Activated CD4-positive, alpha-beta memory T cell treated with anti-CD3 and anti-CD28 coated beads for 36 hours (primary cell): ENCODE data around the gene SEC14L5. TPM values are rescaled to one million over a fixed set of nuclear protein-coding genes. Genes with fewer than 3 reads are reported as not detected.

ENCODE experiments used
- CTCF ChIA-PET: fragments of 350-600 bp; sonication (Branson Sonifier 250); formaldehyde crosslinking; loops from one replicate; lab custom pipeline; 2021; ENCODE audit warnings: antibody characterized with exemption, inconsistent platforms; lab: Charles Lee
- POLR2A ChIA-PET: fragments of 350-600 bp; sonication (Branson Sonifier 250); formaldehyde crosslinking; loops from one replicate; lab custom pipeline; 2021; ENCODE audit warnings: antibody characterized with exemption; lab: Charles Lee
- DNase-seq: peaks from one replicate; pipeline ENCODE4 v3.0.0-alpha.2; 2020
- H3K27ac Mint-ChIP-seq: one replicate; pipeline ENCODE4 v1.8.0; 2021; ENCODE audit warnings: mixed read lengths
- H3K27me3 Mint-ChIP-seq: one replicate; pipeline ENCODE4 v1.8.0; 2021; ENCODE audit warnings: mixed read lengths
- H3K36me3 Mint-ChIP-seq: one replicate; pipeline ENCODE4 v1.8.0; 2021; ENCODE audit warnings: mixed read lengths
- H3K4me1 Mint-ChIP-seq: one replicate; pipeline ENCODE4 v1.8.0; 2021; ENCODE audit warnings: low read depth, mixed read lengths
- H3K4me3 Mint-ChIP-seq: one replicate; pipeline ENCODE4 v1.8.0; 2021; ENCODE audit warnings: mild to moderate bottlenecking, mixed read lengths
- H3K9me3 Mint-ChIP-seq: one replicate; pipeline ENCODE4 v1.8.0; 2021; ENCODE audit warnings: mixed read lengths
- intact Hi-C: fragments of 100-400 bp; cut with micrococcal nuclease; formaldehyde crosslinking; loops from one replicate; pipeline ENCODE4 v1.15.1; 2023
- total RNA-seq, 2 experiments: library from RNA; stranded (reverse); gene quantifications; one replicate each; pipeline ENCODE4 v1.2.3, GENCODE V29; 2021

SEC14L5 gene
- total RNA-seq, 2 experiments from 2014 or later: 0.07 TPM; not detected in 1

- ChIA-PET POLR2A (no interaction called here), CTCF (no interaction called here)
- Mint-ChIP-seq H3K4me3 (no peak overlapping the region), H3K36me3 (no peaks in the 10 kb centered on the region), H3K9me3 (no peaks in the 10 kb centered on the region), H3K27me3 (peaks cover 7% of the 10 kb centered on the region), H3K27ac (no peak overlapping the region), H3K4me1 (no peaks in the 10 kb centered on the region)
- intact Hi-C loops: no loop called here
- no peak for DNase-seq
Measured at GRCh38 chr16:5001986-5002385, 43.9 kb downstream of the SEC14L5 start.

GRCh38 chr16:5002699-5003143 lies 44.6 kb downstream of the SEC14L5 start:
- no peak for DNase-seq
- POLR2A ChIA-PET: no interaction called here
- CTCF ChIA-PET: no interaction called here
- intact Hi-C loops: no loop called here
- Mint-ChIP-seq H3K4me3 (no peak overlapping the region), H3K9me3 (no peaks in the 10 kb centered on the region), H3K4me1 (no peaks in the 10 kb centered on the region), H3K27ac (no peak overlapping the region), H3K27me3 (peaks cover 6% of the 10 kb centered on the region), H3K36me3 (no peaks in the 10 kb centered on the region)

- no peaks in the 10 kb centered on the region for H3K4me1 Mint-ChIP-seq
- CTCF ChIA-PET: no interaction called here
- H3K9me3 Mint-ChIP-seq: no peaks in the 10 kb centered on the region
- POLR2A ChIA-PET: no interaction called here
- H3K4me3 Mint-ChIP-seq: no peak overlapping the region
- no peak overlapping the region for H3K27ac Mint-ChIP-seq
- intact Hi-C loops: no loop called here
- DNase-seq: no peak
- peaks cover 5% of the 10 kb centered on the region for H3K27me3 Mint-ChIP-seq
- H3K36me3 Mint-ChIP-seq: no peaks in the 10 kb centered on the region
Measured at GRCh38 chr16:5003211-5003610, 45.1 kb downstream of the SEC14L5 start.

GRCh38 chr16:5003828-5004227 lies 45.7 kb downstream of the SEC14L5 start:
- Mint-ChIP-seq H3K4me1 (no peaks in the 10 kb centered on the region), H3K4me3 (no peak overlapping the region), H3K27ac (no peak overlapping the region), H3K9me3 (no peaks in the 10 kb centered on the region), H3K36me3 (no peaks in the 10 kb centered on the region), H3K27me3 (peaks cover 5% of the 10 kb centered on the region)
- intact Hi-C loops: no loop called here
- ChIA-PET CTCF (no interaction called here), POLR2A (no interaction called here)
- DNase-seq: no peak

GRCh38 chr16:5004311-5004710 lies 46.2 kb downstream of the SEC14L5 start:
- Mint-ChIP-seq H3K27ac (no peak overlapping the region), H3K4me1 (no peaks in the 10 kb centered on the region), H3K27me3 (peaks cover 5% of the 10 kb centered on the region), H3K9me3 (no peaks in the 10 kb centered on the region), H3K36me3 (no peaks in the 10 kb centered on the region), H3K4me3 (no peak overlapping the region)
- POLR2A ChIA-PET: no interaction called here
- DNase-seq: no peak
- intact Hi-C loops: no loop called here
- CTCF ChIA-PET: no interaction called here

- peaks cover 9% of the 10 kb centered on the region for H3K27me3 Mint-ChIP-seq
Measured at GRCh38 chr16:5005916-5006315, 47.8 kb downstream of the SEC14L5 start.

GRCh38 chr16:5006348-5007193 lies 48.4 kb downstream of the SEC14L5 start:
- no peaks in the 10 kb centered on the region for H3K9me3 Mint-ChIP-seq
- POLR2A ChIA-PET: no interaction called here
- no peaks in the 10 kb centered on the region for H3K4me1 Mint-ChIP-seq
- H3K27ac Mint-ChIP-seq: no peak overlapping the region
- CTCF ChIA-PET: no interaction called here
- H3K4me3 Mint-ChIP-seq: no peak overlapping the region
- H3K27me3 Mint-ChIP-seq: peaks cover 10% of the 10 kb centered on the region
- no peaks in the 10 kb centered on the region for H3K36me3 Mint-ChIP-seq
- no peak for DNase-seq
- intact Hi-C loops: no loop called here

More at GRCh38 chr16:5005916-5006315, 47.8 kb downstream of the SEC14L5 start:
- no peak overlapping the region for H3K27ac Mint-ChIP-seq
- no peak overlapping the region for H3K4me3 Mint-ChIP-seq
- no peaks in the 10 kb centered on the region for H3K36me3 Mint-ChIP-seq
- ChIA-PET POLR2A (no interaction called here), CTCF (no interaction called here)
- no peaks in the 10 kb centered on the region for H3K9me3 Mint-ChIP-seq
- no peak for DNase-seq
- no peaks in the 10 kb centered on the region for H3K4me1 Mint-ChIP-seq
- intact Hi-C loops: no loop called here

- Mint-ChIP-seq H3K4me3 (no peak overlapping the region), H3K36me3 (no peaks in the 10 kb centered on the region), H3K9me3 (no peaks in the 10 kb centered on the region), H3K27ac (no peak overlapping the region), H3K4me1 (no peaks in the 10 kb centered on the region), H3K27me3 (peaks cover 11% of the 10 kb centered on the region)
- intact Hi-C loops: no loop called here
- POLR2A ChIA-PET: no interaction called here
- no peak for DNase-seq
- CTCF ChIA-PET: no interaction called here
Measured at GRCh38 chr16:5007256-5007655, 49.1 kb downstream of the SEC14L5 start.

- intact Hi-C loops: no loop called here
- no peak overlapping the region for H3K27ac Mint-ChIP-seq
- ChIA-PET CTCF (no interaction called here), POLR2A (no interaction called here)
- no peak overlapping the region for H3K4me3 Mint-ChIP-seq
- peaks cover 11% of the 10 kb centered on the region for H3K27me3 Mint-ChIP-seq
- H3K4me1 Mint-ChIP-seq: no peaks in the 10 kb centered on the region
- no peak for DNase-seq
- no peaks in the 10 kb centered on the region for H3K9me3 Mint-ChIP-seq
- H3K36me3 Mint-ChIP-seq: no peaks in the 10 kb centered on the region
Measured at GRCh38 chr16:5008311-5008731, 50.2 kb downstream of the SEC14L5 start.

GRCh38 chr16:5010576-5011329 lies 52.6 kb downstream of the SEC14L5 start:
- POLR2A ChIA-PET: no interaction called here
- no peaks in the 10 kb centered on the region for H3K36me3 Mint-ChIP-seq
- CTCF ChIA-PET: no interaction called here

GRCh38 chr16:5011637-5012036 lies 53.5 kb downstream of the SEC14L5 start:
- no peaks in the 10 kb centered on the region for H3K9me3 Mint-ChIP-seq
- CTCF ChIA-PET: no interaction called here

More at GRCh38 chr16:5010576-5011329, 52.6 kb downstream of the SEC14L5 start:
- no peak for DNase-seq
- Mint-ChIP-seq H3K4me1 (no peaks in the 10 kb centered on the region), H3K4me3 (no peak overlapping the region), H3K9me3 (no peaks in the 10 kb centered on the region), H3K27me3 (peaks cover 6% of the 10 kb centered on the region), H3K27ac (no peak overlapping the region)
- intact Hi-C loops: no loop called here

GRCh38 chr16:5012887-5013286 lies 54.8 kb downstream of the SEC14L5 start:
- DNase-seq: no peak
- peaks cover 6% of the 10 kb centered on the region for H3K27me3 Mint-ChIP-seq
- no peak overlapping the region for H3K27ac Mint-ChIP-seq
- ChIA-PET POLR2A (no interaction called here), CTCF (no interaction called here)
- intact Hi-C loops: no loop called here
- H3K9me3 Mint-ChIP-seq: no peaks in the 10 kb centered on the region
- H3K36me3 Mint-ChIP-seq: no peaks in the 10 kb centered on the region
- H3K4me1 Mint-ChIP-seq: no peaks in the 10 kb centered on the region
- no peak overlapping the region for H3K4me3 Mint-ChIP-seq

More at GRCh38 chr16:5011637-5012036, 53.5 kb downstream of the SEC14L5 start:
- Mint-ChIP-seq H3K4me1 (no peaks in the 10 kb centered on the region), H3K27ac (no peak overlapping the region), H3K4me3 (no peak overlapping the region), H3K27me3 (peaks cover 6% of the 10 kb centered on the region), H3K36me3 (no peaks in the 10 kb centered on the region)
- DNase-seq: no peak
- intact Hi-C loops: no loop called here
- POLR2A ChIA-PET: no interaction called here
